HG02763 (cell line): ENCODE results near the gene VWF.

Experiments used
- ATAC-seq: cut with Tn5 transposase; IDR thresholded peaks from one replicate; pipeline ENCODE4 v1.9.1; 2021; ENCODE audit warnings: mild to moderate bottlenecking, moderate library complexity; ENCODE audit not compliant: unreplicated experiment

VWF gene

GRCh38 chr12:5923043-5923605 lies 201.3 kb downstream of the VWF start:
- no peak for ATAC-seq

GRCh38 chr12:5921966-5922899 lies 202.2 kb downstream of the VWF start:
- ATAC-seq: no peak

- no peak for ATAC-seq
These were observed 203.2 kb downstream of the VWF start for GRCh38 chr12:5921027-5921909.

GRCh38 chr12:5916785-5917290 lies 207.6 kb downstream of the VWF start:
- no peak for ATAC-seq

GRCh38 chr12:5915511-5915910 lies 209.0 kb downstream of the VWF start:
- no peak for ATAC-seq

GRCh38 chr12:5914387-5915149 lies 209.9 kb downstream of the VWF start:
- ATAC-seq: no peak

GRCh38 chr12:5913387-5913786 lies 211.1 kb downstream of the VWF start:
- ATAC-seq: no peak

- ATAC-seq: no peak
These were observed 211.8 kb downstream of the VWF start for GRCh38 chr12:5912437-5913334.

GRCh38 chr12:5912011-5912410 lies 212.5 kb downstream of the VWF start:
- ATAC-seq: no peak

- ATAC-seq: no peak
These were observed 213.5 kb downstream of the VWF start for GRCh38 chr12:5910790-5911548.

- ATAC-seq: no peak
These were observed 214.9 kb downstream of the VWF start for GRCh38 chr12:5909560-5909959.

GRCh38 chr12:5908251-5908650 lies 216.2 kb downstream of the VWF start:
- ATAC-seq: no peak

GRCh38 chr12:5907807-5908206 lies 216.7 kb downstream of the VWF start:
- no peak for ATAC-seq

- no peak for ATAC-seq
These were observed 218.7 kb downstream of the VWF start for GRCh38 chr12:5905757-5906156.

- ATAC-seq: no peak
These were observed 219.5 kb downstream of the VWF start for GRCh38 chr12:5904969-5905368.

GRCh38 chr12:5904441-5904840 lies 220.0 kb downstream of the VWF start:
- no peak for ATAC-seq

- ATAC-seq: no peak
These were observed 221.7 kb downstream of the VWF start for GRCh38 chr12:5902736-5903135.

- no peak for ATAC-seq
These were observed 223.1 kb downstream of the VWF start for GRCh38 chr12:5901416-5901815.
